ENCODE results near the gene CSF1.

GRCh38 chr1:109914587-109915240 lies 4.1 kb downstream of the CSF1 start:
- TF ChIP-seq CTCF (IDR thresholded peaks at IDR 0.05) (no peak), POLR2A (IDR thresholded peaks at IDR 0.05) (no peak)

Measured in Peyer's patch (tissue), 4 donors.